Urinary bladder (tissue), 4 donors: ENCODE measurements around the gene EPPIN. TPM values are rescaled to one million over a fixed set of nuclear protein-coding genes. Genes with fewer than 3 reads are reported as not detected.
"Not testable (repeated sequence)": the region's sequence is repeated elsewhere in the genome, so short reads cannot be mapped to it uniquely, and the experiment has no call there.

ENCODE experiments used
- DNase-seq: peaks from one replicate; pipeline ENCODE4 v3.0.0-alpha.2; 2015; ENCODE audit errors: extremely low spot score
- H3K27ac ChIP-seq: one replicate; pipeline ENCODE4 v1.5.1; 2013; ENCODE audit warnings: low read depth, mild to moderate bottlenecking, moderate library complexity
- H3K36me3 ChIP-seq: one replicate; pipeline ENCODE4 v1.6.1; 2013; ENCODE audit warnings: mild to moderate bottlenecking, moderate library complexity; ENCODE audit not compliant: insufficient read depth
- H3K4me1 ChIP-seq: one replicate; pipeline ENCODE4 v1.6.1; 2013; ENCODE audit warnings: mild to moderate bottlenecking, moderate library complexity; ENCODE audit not compliant: insufficient read depth
- H3K4me3 ChIP-seq: one replicate; pipeline ENCODE4 v1.5.1; 2013; ENCODE audit warnings: low read depth, low read length
- WGBS: extraction: QIAGEN DNeasy Blood & Tissue Kit; methylation state at CpG from one replicate; pipeline ENCODE4 v1.1.7; 2013; 5-methylcytosine and 5-hydroxymethylcytosine counted together
- polyA plus RNA-seq: library from polyadenylated mRNA; stranded (reverse); fragments of 200-250 nt; gene quantifications from one replicate; pipeline ENCODE4 v1.2.3, GENCODE V29; 2013
- total RNA-seq: library from RNA; depleted of rRNA; stranded (reverse); fragments of >200 nt; gene quantifications from one replicate; pipeline ENCODE4 v1.2.3, GENCODE V29; 2014
- donor health status: healthy with polysubstance abuse.
- donor health status: healthy.

Gene EPPIN
- total and polyA plus RNA-seq, 2 donors = not detected

DNA sequence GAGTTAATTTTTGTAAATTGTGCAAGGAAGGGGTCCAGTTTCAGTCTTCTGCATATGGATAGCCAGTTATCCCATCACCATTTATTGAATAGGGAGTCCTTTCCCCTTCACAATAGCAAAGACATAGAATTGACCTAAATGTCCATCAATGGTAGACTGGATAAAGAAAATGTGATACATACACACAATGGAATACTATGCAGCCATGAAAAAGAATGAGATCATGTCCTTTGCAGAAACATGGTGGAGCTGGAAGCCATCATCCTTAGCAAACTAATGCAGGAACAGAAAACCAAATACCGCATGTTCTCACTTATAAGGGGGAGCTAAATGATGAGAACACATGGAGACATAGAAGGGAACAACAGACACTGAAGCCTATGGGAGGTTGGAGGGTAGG lies 22.4 kb upstream of the EPPIN start:
- WGBS = 80% methylated on average over 1 of the region's 1 CpG
- not testable (repeated sequence) for H3K4me1 ChIP-seq, H3K27ac ChIP-seq, H3K4me3 ChIP-seq, H3K36me3 ChIP-seq, DNase-seq

DNA sequence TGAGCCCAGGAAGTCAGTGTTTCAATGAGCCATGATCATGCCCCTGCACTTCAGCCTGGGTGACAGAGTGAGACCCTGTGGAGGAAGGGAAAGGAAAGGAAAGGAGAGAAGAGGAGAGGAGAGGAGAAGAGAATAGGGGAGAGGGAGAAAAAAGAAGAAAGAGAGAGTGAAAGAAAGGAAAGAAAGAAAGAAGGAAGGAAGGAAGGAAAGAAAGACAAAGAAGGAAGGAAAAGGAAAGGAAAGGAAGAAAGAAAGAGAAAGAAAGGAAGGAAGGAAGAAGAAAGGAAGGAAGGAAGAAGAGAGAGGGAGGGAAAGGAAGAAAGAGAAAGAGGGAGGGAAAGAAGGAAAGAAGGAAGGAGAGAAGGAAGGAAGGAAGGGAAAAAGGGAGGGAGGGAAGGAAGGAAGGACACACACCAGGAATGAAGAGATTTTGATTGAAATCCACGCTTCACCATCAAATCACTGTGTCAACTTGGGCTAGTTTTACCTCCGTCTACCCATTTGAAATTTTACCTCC lies 17.6 kb upstream of the EPPIN start:
- no peak for DNase-seq
- Histone ChIP-seq H3K4me3 (no peak overlapping the region), H3K4me1 (no peaks in the 10 kb centered on the region), H3K27ac (no peak overlapping the region), H3K36me3 (no peaks in the 10 kb centered on the region)
- WGBS = 82% methylated on average over 2 of the region's 2 CpGs

DNA sequence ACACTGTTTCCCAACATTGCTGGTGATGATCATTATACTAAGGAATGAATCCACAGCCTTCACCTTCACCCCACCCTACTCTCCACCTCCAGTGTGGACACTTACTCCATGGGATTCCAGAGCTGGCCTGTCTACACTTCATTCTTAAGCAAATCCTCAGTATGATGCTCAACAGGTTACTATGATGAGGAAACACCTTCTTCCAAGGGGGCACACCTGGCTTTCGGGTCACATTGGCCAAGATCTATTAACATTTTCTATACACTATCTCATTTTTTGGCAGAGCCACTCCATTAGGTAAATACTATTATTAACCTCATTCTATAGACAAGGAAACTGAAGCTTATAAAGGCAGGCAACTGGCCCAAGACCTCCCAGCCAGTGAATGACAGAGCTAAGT lies 8.0 kb upstream of the EPPIN start:
- Histone ChIP-seq H3K4me3 (no peak overlapping the region), H3K4me1 (no peaks in the 10 kb centered on the region), H3K27ac (no peak overlapping the region), H3K36me3 (no peaks in the 10 kb centered on the region)
- WGBS = 95% methylated on average over 1 of the region's 1 CpG
- DNase-seq = no peak

DNA sequence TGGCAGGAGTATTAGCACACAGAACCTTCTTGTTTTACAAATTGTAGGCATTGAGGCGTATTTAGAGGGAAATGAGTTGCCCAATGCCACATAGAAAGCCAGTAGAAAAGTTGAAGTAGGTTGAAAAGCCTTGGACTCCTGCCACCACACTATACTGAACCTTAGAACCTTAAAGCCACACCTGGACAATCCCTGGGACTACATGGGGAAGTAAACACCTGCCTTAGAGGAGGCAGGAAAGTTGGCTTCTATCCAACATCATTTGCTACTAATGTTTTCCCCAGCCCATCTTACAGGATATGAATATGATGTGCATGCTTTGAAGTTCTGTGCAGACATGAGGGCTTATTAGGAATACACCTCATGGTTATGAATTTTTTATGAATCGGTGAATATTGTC lies 5.3 kb upstream of the EPPIN start:
- Histone ChIP-seq H3K4me3 (no peak overlapping the region), H3K36me3 (no peaks in the 10 kb centered on the region), H3K27ac (no peak overlapping the region), H3K4me1 (no peaks in the 10 kb centered on the region)
- WGBS = 72% methylated on average over 2 of the region's 2 CpGs
- no peak for DNase-seq

DNA sequence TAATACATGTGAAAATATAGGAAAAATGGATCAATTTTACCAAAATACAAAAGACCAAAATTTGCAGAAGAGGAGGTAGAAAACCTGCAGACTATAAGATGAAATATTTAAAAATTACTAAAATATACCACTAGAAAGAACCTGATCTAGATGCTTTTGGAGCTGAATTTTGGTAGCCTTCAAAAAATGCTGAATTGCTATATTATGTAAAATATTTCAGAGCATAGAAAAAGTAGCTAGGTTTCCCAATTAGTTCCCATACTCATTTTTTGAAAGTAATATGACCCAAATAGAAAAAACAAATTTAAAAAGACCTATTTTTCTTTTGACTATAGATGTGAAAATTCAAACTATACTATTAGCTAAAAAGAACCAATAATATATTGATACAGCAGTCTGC lies 3.6 kb upstream of the EPPIN start:
- DNase-seq = no peak
- Histone ChIP-seq H3K27ac (no peak overlapping the region), H3K4me3 (no peak overlapping the region), H3K4me1 (no peaks in the 10 kb centered on the region), H3K36me3 (no peaks in the 10 kb centered on the region)

DNA sequence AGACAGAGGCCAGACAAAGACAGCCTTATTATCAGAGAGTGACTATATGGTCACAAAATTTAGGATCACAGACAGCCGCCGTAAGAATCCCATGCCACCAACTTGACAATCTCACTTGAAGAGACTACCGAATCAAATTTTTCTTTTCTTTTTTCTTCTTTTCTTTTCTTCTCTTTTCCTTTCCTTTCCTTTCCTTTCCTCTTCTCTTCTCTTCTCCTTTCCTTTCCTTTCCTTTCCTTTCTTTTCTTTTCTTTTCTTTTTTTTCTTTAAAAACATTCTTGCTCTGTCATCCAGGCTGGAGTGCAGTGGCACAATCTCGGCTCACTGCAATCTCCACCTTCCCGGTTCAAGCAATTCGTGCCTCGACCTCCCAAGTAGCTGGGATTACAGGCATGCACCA lies 1.2 kb upstream of the EPPIN start:
- no peaks in the 10 kb centered on the region for H3K4me1 ChIP-seq
- 80% methylated on average over 7 of the region's 7 CpGs for WGBS
- no peak for DNase-seq
- H3K36me3 ChIP-seq = no peaks in the 10 kb centered on the region
- no peak overlapping the region for H3K4me3 ChIP-seq
- no peak overlapping the region for H3K27ac ChIP-seq

DNA sequence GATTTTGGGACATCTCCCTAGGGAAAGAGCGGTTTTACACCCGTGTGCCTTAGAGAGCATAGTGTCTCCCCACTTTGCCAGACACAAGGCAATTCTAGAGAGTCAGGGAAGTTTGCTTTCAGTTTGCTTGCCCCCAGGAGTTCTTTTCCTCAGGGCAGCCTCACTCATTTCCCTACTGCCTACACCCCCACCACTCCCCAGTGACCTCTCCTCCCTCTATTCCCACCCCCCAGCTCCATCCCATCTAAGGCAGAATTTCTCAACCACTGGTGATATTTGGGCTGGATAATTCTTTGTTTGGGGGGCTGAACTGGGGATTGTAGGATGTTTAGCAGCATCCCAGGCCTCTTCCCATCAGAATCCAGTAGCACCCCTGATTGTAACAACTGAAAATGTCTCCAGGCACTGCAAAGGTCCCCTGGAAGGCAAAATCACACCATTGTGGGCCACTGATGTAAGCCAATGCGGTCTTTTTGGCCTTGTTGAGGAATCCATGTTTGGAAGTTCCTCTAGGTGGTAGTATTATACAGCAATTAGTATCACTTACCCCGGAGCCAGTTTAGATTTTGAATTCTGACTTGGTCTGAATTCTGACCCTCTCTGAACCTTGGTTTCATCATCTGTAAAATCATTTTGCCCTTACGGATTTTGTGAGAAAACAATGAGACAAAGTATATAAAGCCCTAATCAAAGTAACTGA lies 1.3 kb downstream of the EPPIN start:
- no peak for DNase-seq
- Histone ChIP-seq H3K27ac (no peak overlapping the region), H3K36me3 (no peaks in the 10 kb centered on the region), H3K4me1 (no peaks in the 10 kb centered on the region), H3K4me3 (no peak overlapping the region)
- WGBS = 13% methylated on average over 5 of the region's 5 CpGs

DNA sequence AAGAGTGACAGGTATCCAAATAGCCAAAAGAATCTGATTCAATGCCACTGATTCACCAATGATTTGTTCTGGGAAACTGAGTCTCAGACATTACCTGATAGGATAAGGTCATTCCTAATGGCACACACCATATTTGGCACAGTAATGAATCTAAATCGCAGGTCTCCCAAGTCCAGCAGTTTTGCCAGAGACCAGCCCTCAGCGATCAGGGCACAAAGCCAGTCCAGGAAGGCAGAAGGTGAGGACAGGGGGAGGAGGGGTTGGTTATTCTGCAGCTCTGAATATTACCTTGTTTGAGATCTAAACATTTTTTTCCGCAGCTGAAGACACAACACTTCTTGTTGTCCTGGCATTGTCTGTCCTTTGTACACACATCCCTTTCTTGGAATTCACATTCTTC lies 1.9 kb downstream of the EPPIN start:
- no peaks in the 10 kb centered on the region for H3K4me1 ChIP-seq
- H3K36me3 ChIP-seq = no peaks in the 10 kb centered on the region
- no peak for DNase-seq
- H3K4me3 ChIP-seq = no peak overlapping the region
- no peak overlapping the region for H3K27ac ChIP-seq
- WGBS = 79% methylated on average over 3 of the region's 3 CpGs

DNA sequence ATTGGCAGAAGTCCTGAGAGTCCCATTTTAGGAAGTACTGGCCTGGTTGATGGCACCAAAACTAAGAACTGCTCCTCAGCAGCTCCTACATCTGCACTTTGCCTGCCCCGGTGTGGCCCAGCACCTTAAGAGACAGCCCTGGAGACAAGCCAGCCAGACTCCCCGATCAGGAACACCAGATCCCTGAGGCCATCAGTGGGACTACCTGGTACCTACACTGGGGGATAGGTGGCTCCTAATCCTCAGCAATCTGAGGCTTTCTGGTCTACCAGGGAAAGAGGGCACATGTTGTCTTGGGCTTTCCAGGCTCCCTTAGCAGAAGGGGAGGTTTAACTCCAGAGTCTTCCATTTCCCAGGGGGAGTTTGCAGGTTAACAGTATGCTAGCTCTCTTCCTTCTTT lies 7.8 kb downstream of the EPPIN start, which contains the start of gene WFDC6:
Gene WFDC6 (minus strand): TSS at position 101 of the 400 bp plus-strand sequence. CDS start 75 bp downstream, at position 26.
- Histone ChIP-seq H3K4me1 (no peaks in the 10 kb centered on the region), H3K27ac (no peak within 1 kb of the TSS), H3K4me3 (no peak within 1 kb of the TSS), H3K36me3 (no peaks in the 10 kb centered on the region)
- DNase-seq = no peak
- 78% methylated on average over 2 of the region's 2 CpGs for WGBS

DNA sequence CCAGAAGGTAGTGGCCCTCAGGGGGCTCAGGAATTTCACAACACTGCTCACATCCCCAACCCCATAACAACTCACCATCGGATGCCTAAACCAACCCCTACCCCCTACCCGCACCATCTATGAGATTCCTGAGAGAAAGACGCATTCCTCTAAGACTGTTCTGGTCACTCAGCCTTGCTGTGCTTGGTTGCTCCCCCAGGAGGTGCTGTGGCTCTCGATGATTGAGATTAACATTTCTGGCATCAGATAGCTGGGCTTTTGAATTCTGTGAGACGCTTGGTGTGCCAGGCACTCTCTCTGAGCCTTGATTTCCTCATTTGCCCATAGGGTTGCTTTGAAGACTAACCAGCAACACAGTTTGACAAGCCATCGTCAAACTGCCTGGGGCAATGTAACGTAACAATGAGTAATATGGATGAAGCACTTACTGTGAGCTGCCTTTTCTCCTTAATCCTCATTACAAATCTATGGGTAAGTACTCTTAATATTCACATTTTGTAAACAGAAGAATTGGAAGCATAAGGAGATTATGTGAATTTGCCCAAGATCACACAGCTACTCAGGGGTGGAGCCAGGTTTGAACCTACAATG lies 8.9 kb downstream of the EPPIN start:
- Histone ChIP-seq H3K36me3 (no peaks in the 10 kb centered on the region), H3K4me3 (no peak overlapping the region), H3K4me1 (no peaks in the 10 kb centered on the region), H3K27ac (no peak overlapping the region)
- no peak for DNase-seq
- 57% methylated on average over 7 of the region's 7 CpGs for WGBS

DNA sequence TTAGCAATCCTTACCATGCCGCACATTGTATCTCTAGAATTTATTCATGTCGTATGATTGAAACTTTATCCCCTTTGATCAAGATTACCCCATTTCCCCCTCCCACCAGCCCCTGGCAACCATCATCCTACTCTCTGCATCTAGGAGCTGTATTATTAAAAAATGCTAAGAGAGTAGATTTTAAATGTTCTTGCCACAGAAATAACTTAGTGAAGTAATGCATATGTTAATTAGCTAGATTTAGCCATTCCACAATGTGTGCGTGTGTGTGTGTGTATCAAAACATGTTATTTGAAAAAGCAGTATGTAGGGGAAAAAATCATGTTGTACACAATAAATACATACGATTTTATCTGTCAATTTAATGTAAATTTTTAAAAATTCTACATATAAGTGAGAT lies 19.9 kb downstream of the EPPIN start:
- DNase-seq = no peak
- Histone ChIP-seq H3K27ac (no peak overlapping the region), H3K36me3 (no peaks in the 10 kb centered on the region), H3K4me1 (no peaks in the 10 kb centered on the region), H3K4me3 (no peak overlapping the region)
- WGBS = 72% methylated on average over 4 of the region's 4 CpGs

DNA sequence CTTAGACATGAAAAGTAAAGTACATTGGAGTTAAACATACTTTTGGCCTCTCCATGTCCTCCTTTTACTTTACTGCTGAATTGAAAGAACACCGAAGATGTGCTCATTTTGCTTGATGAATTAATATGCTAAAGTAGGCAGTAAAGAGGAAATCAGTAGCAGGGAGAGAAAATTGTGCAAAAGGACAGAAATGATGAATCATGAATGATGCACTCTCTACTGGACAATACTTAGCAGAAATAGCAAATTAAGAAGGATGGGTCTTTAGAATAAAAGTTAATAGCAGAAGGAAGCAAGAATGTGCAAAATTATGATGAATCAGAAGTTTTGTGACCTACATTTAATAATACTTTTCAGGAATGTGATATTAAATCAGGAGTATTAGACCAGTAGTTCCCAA lies 23.4 kb downstream of the EPPIN start:
- no peak for DNase-seq
- WGBS = 77% methylated on average over 1 of the region's 1 CpG
- no peak overlapping the region for H3K4me3 ChIP-seq

DNA sequence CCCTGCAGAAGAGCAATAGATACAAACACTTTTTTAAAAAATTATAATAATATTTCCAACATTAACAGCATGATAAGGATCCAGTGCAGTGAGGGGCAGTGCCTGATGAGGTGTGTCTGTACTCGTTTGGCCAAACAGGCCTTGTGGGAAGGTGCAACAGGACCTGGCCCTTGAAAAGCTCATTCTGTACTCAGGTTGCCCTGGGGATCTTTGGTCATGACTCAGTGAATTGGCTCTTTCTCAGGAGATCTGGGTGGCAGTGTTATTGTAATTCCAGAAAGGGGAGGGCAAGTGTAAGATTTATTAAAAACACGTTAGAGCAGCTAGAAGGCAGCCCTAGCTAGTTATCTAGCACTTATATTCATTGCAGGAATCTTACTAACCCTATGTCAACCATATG lies 28.9 kb downstream of the EPPIN start:
- no peak for DNase-seq
- no peaks in the 10 kb centered on the region for H3K36me3 ChIP-seq
- H3K27ac ChIP-seq = no peak overlapping the region
- no peaks in the 10 kb centered on the region for H3K4me1 ChIP-seq
- 51% methylated on average over 2 of the region's 2 CpGs for WGBS
- H3K4me3 ChIP-seq = no peak overlapping the region

More for the DNA sequence above, 23.4 kb downstream of the EPPIN start:
- Histone ChIP-seq H3K4me1 (no peaks in the 10 kb centered on the region), H3K27ac (no peak overlapping the region), H3K36me3 (no peaks in the 10 kb centered on the region)

DNA sequence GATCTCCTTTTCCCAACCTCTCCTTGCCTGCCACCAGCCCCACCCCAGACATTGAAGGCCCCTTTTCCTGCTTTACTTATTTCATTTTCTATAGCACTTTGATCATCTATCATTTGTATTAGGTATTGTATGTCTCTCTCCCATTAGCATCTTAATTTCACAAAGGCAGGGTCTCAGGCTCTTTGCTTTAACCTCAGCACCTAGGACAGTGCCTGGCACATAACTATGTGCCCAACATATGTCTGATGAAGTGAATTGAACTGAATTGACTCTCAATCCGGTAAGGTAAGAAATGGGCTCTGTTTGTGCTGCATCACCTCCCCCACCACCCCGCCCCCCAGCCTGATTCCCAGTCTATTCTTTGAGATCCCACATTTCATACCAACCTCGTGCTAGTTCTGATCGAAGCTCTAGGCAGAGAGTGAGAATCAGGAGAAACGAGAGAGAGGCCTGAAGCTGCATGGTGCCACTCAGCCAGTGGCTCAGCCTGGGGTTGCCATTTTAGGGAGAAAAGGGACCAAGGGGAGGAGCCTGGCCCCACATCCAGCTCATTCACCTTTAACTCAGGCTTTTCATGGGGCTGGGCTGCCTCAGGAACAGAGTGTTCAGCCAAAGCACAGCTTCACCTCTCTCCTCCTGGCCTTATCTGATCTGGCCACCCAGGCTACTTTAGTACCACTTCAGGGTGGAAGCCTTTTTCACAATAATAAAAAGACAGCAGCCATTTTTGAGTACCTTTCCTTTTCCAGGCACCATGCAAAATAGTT lies 31.9 kb downstream of the EPPIN start, which contains the start of gene SPINT3:
Gene SPINT3 (minus strand): TSS at position 476 of the 767 bp plus-strand sequence. CDS start 14 bp downstream, at position 462.
- 60% methylated on average over 5 of the region's 5 CpGs for WGBS
- Histone ChIP-seq H3K27ac (no peak within 1 kb of the TSS), H3K4me3 (no peak within 1 kb of the TSS), H3K4me1 (no peaks in the 10 kb centered on the region), H3K36me3 (no peaks in the 10 kb centered on the region)
- DNase-seq = no peak
